Neural progenitor cell (in vitro differentiated cells): Measurements from ENCODE around the gene GALNT17.

Source experiments
- CTCF ChIP-seq: fragments of 200-600 bp; sonication (generic); IDR thresholded peaks from 2 replicates; pipeline ENCODE4 v1.5.1; 2017; ENCODE audit warnings: antibody characterized with exemption, mild to moderate bottlenecking
- EZH2 ChIP-seq: fragments of 200-600 bp; sonication (generic); IDR thresholded peaks from 2 replicates; pipeline ENCODE4 v1.6.1; 2017; ENCODE audit warnings: antibody characterized with exemption, mild to moderate bottlenecking, moderate library complexity
- EZH2phosphoT487 ChIP-seq: fragments of 200-600 bp; sonication (generic); IDR thresholded peaks from 2 replicates; pipeline ENCODE4 v1.6.1; 2017; ENCODE audit warnings: antibody characterized with exemption

- TF ChIP-seq CTCF (no peak), EZH2phosphoT487 (no peak), EZH2 (no peak)
Measured at GRCh38 chr7:71706597-71706975, 574.6 kb downstream of the GALNT17 start.
